Measurements from ENCODE around the gene GALM. TPM values are rescaled to one million over a fixed set of nuclear protein-coding genes. Genes with fewer than 3 reads are reported as not detected.
"Not testable (repeated sequence)": the region's sequence is repeated elsewhere in the genome, so short reads cannot be mapped to it uniquely, and the experiment has no call there.

GALM gene
- total RNA-seq, 1 donor from 2014 or later = 28.5 TPM

DNA sequence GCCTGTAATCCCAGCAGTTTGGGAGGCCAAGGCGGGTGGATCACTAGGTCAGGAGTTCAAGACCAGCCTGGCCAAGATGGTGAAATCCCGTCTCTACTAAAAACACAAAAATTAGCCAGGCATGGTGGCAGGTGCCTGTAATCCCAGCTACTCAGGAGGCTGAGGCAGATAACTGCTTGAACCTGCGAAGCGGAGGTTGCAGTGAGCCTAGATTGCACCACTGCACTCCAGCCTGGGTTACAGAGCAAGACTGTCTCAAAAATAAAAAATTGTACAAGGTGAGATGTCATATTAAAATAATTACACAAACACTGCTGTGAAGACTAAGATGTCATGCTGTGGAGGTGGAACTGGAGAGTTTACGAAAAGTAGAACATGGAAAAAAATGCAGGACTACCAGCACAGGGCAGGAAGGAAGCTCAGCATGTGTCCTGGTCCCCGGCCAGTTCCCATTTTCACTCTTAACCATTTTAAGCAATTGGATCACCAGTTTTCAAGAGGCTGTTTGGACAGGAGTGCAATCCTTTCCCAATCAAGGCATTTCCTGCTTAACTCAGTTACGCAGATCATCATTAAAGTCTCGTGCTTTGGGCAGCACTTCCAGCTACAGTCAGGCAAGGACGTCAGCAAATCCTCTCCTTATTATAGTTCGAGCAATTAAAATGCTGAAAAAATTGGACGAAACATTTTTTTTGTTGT is 71.2 kb downstream of the GALM start:
- not testable (repeated sequence) for ATAC-seq
- DNase-seq (ENCODE audit: low spot score) = peak; percentile 36

DNA sequence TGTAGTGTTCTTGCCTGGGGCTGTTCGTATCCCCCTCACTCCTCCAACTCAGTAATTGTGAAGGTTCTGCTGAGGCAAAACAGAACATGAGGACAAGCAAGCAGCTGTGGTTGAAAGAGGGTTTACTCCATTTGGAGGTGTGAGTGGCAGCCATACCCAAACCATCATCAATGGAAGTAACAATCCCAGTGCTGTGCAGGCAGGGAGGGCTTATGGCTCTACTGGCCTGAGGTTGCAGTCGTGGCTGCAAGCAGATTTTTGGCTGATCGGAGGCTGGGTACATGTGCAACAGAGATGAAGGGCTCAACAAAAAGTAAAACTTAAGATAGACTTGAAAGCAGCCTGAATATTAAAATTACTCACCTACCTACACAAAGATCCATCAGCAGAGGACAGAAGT is 72.0 kb downstream of the GALM start:
- ATAC-seq = no peak
- DNase-seq (ENCODE audit: low spot score) = no peak

DNA sequence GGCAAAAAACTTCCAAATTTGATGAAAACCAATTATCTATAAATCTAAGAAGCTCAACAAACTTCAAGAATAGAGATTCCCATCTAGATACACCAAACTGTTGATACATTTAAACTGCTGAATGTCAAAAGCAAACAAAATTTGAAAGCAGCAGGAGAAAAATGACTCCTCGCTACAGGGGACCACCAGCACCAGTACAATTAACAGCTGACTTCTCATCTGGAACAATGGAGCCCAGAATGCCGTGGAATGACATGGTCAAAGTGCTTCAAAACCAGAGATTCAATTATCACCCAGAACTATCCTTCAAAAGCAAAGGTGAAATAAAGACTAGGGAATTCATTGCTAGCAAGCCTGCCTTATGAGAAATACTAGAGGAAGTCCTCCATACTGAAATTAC is 73.6 kb downstream of the GALM start:
- ATAC-seq (no peak), DNase-seq (ENCODE audit: low spot score) (no peak)

DNA sequence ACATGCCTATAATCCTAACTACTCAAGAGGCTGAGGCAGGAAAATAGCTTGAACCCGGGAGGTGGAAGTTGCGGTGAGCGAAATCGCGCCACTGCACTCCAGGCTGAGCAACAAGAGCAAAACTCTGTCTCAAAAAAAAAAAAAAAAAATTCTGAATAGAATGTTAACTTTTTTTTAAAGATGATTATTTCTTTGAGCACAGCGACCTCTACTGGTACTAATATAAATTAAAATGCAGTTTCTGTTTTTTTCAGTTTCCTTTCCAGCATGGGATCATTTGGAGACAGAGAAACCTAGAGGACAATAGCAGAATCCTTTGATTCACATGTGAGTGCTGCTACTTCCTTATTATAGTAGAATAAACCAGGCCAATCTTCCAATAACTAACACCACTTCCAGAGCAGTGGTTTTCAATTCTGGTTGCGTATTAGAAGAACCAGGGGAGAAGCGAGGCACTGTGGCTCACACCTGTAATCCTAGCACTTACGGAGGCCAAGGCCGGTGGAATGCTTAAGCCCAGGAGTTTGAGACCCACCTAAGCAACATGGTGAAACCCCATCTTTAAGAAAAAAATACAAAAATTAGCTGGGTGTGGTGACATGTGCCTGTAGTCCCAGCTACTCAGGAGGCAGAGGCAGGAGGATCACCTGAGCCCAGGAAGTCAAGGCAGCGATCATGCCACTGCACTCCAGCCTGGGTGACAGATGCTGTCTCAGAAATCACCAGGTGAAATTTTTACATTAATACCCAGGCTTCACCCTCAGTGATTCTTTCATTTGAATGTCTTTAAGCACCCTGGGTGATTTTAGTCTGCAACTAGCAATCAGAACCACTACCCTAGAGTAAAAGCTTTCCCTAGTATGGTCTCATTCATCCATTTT is 75.2 kb downstream of the GALM start:
- peak; percentile 72 for ATAC-seq
- no peak for DNase-seq (ENCODE audit: low spot score)

DNA sequence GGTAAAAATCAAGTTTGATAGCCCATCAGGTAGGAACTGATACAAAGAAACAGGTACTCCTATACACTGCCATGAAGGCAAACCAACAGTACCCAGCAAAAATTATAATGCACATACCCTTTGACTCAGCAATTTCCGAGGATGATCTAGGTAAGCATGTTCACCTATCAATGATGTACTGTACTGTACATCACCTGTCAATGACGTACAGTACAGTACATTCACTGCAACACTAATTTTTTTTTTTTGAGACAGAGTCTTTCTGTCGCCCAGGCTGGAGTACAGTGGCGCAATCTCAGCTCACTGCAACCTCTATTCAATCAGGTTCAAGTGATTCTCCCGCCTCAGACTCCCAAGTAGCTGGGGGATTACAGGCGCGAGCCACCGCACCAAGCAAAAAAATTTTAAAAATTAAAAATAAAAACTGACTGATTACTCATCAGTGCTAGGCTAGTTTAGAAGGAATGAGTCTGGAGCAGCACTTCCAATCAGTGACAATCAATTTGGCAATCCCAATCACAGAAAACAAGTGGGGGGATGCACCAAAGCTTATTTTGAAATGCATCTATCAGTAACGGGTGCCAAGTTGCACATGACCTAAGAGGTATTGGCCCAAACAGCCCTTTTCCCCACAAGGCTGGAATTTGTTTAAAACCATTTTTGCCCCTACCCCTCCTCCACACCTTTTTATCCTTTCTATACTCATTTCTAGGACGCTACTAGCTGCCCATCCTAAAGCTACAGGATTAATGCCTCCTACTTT is 77.1 kb downstream of the GALM start:
- ATAC-seq (no peak), DNase-seq (ENCODE audit: low spot score) (no peak)

DNA sequence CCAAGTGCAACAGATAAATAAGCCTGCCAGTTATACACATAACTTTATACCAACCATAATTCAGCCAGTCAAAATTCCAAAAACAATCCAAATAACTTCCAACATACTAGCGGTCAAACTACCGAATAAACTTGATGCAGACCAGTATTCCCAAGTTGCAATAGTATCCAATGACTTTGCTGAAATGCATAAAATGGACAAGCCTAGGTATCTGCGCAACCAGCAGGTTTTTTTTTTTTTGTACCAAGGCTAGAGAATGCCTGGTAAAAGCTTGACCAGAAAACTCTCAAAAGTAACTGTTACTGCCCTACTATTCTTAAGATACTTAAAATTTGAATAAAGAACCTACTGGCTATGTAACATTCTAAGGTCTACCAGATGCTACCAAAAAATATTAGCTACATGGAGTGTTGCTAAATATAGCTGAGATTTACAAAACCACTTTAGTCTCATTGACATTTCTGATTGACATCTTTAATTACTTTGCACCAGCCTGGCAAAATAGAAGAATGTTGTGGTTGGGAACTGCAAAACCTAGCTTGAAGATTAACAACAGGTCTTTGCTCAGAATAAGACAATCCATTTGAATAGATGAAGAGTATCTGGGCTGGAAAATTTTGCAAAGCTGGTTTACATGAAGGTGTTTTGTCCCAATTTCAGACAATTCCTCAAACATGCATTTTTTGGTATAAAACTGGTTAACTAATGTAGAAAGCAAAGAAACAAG is 77.9 kb downstream of the GALM start:
- DNase-seq (ENCODE audit: low spot score) (no peak), ATAC-seq (no peak)

DNA sequence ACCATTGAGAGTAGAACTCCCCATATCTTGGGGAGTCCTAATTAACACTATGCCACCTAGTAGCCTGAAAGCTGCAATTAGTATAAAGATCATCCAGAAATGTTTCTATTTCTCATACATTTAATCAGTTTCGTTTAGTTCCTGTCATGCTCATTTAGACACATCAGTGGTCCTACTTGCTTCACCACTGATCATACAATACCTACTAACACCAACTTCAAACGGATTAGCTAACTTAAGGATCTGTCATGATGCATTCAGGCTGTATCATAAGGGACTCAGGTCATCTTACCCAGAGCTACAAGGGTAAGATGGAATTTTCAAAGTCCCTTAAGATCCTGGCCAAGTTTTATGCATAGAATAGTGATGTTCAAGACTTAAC is 78.5 kb downstream of the GALM start:
- DNase-seq (ENCODE audit: low spot score) (no peak), ATAC-seq (no peak)

DNA sequence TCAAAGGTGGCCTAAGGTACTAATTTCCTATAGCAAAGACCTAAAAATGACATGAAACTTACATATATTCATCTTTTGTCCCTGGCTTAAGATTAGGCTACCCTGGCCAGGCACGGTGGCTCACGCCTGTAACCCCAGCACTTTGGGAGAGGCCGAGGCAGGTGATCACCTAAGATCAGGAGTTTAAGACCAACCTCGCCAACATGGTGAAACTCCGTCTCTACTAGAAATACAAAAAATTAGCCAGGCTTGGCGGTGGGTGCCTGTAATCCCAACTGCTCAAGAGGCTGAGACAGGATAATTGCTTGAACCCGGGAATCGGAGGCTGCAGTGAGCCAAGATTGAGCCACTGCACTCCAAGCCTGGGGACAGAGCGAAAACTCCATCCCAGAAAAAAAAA is 79.4 kb downstream of the GALM start:
- ATAC-seq (no peak), DNase-seq (ENCODE audit: low spot score) (no peak)

DNA sequence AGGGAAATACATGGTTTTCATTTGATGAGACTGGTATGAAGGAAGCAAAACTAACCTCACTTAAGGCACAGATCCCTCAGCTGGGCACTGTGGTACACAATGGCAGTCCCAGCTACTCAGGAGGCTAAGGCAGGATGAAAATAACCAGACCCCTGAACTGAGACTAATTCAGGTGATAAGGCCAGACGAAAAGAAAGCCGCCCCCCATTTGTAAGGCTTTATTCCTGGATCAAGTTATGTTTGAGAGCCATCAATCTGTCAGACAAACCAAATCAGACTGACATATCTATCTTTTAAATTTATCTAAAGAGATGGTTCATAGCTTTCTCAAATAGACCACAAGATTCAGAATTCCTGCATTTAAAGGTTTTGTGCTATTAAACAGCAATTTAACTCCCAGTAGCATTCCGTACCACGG is 81.1 kb downstream of the GALM start:
- no peak for ATAC-seq
- no peak for DNase-seq (ENCODE audit: low spot score)

DNA sequence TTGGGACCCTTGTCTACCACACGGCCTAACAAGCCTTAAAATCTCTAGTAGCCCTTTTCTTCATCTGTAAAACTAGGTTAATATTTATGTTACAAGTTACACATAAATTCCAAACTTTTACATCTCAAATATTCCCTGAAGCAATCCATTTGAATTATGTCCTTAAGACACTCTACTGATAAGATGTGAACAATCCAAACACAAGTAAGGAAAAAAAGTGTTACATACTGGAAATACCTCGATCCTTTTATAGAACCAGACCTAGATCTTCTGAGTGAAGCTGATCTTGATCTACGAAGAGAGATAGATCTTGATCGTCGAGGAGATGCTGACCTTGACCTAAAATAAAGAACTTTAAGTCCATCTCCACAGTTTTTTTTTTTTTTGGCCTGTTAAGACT is 81.9 kb downstream of the GALM start:
- ATAC-seq (no peak), DNase-seq (ENCODE audit: low spot score) (no peak)

DNA sequence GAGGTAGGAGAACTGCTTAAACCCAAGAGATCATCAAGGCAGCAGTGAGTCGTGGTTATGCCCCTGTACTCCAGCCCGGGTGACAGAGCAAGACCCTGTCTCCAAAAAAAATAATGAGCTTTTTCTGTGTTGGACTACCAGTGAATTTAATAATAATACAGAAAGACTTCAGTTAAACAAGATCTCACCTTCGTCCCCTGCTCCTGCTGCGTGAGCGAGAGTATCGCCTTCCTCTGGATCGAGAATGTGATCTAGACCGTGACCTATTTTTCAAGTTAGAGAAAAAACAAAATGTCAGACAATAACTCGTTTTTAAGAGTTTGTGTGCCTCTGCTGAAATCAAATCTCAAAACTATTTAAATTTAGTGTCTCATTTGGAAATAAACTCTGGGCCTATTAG is 82.5 kb downstream of the GALM start:
- ATAC-seq (no peak), DNase-seq (ENCODE audit: low spot score) (no peak)

DNA sequence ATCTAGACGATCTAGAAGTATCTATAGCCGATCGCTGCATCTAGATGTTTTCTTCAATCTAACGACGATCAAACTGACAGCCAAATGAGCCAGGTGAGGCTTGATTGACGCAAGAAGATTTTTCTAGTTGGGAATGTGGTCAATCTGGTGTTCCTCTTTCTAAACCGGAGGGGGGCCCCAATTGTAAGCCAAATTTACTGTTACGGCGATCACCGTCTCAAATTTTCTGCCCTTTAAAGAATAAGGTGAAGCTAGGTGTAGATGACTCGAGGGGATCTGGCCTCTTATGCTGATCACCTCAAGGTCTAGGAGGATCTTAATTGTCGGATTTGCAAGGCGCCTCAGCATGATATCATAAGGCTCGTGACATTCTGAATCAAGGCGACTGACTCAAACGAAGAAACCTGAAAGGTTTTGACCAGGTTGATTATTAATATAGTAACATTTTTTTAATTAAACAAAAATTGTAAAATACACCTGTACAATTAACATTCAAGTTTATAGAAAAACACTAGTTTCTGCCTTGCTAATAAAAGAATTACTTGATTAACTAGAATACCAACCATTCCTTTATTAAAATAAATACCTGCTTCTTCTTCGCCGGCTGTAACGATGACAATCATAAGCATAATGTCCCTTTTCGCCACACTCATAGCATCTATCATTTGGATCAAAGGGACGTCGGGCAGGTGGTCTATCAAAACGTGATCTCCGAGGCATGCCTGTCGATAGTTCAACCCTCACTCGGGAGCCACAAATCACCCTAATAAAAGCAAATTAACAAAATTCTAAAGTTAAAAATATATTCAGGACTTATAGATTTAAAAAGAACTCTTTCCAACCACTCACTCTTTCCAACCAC is 83.3 kb downstream of the GALM start:
- DNase-seq (ENCODE audit: low spot score) = no peak
- no peak for ATAC-seq

DNA sequence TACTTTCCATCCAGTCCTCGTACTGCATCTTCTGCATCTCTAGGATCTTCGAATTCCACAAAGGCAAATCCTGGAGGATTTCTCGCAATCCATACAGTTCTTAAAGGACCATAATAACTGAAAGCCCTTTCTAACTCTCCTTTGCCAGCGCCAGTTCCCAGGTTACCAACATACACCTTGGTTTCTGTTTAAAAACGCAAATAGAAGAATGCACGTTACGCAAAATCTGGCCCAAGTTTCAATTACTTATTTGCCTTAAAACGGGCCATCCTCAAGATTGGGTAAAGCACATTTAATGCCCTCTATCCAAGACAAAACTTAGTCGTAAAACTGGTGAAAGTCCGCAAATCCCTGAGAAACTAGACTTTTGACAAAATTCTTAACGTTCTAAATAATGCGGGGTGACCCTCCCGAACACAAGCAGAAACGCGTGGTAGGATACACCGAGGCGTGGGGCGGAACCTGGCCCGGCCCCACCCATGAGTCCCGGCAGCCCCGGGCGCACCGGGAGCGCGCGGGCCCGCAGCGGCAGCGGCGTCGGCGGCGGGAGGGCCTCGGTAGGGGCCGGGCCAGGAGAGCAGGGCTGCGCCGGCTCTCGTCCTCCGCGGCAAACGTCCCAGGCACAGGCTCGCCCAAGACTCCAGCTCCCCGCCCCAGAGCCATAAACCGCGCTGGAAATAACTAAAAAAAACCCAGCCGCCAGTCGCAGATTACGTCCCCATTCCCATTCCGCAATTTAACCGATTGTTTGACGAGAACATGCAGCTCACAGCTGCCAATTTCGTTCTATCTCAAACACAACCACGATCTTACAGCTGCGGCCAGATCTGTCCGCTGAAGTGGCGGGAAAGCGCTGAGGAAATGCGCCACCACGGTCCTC is 84.3 kb downstream of the GALM start:
- ATAC-seq = peak; percentile 78

DNA sequence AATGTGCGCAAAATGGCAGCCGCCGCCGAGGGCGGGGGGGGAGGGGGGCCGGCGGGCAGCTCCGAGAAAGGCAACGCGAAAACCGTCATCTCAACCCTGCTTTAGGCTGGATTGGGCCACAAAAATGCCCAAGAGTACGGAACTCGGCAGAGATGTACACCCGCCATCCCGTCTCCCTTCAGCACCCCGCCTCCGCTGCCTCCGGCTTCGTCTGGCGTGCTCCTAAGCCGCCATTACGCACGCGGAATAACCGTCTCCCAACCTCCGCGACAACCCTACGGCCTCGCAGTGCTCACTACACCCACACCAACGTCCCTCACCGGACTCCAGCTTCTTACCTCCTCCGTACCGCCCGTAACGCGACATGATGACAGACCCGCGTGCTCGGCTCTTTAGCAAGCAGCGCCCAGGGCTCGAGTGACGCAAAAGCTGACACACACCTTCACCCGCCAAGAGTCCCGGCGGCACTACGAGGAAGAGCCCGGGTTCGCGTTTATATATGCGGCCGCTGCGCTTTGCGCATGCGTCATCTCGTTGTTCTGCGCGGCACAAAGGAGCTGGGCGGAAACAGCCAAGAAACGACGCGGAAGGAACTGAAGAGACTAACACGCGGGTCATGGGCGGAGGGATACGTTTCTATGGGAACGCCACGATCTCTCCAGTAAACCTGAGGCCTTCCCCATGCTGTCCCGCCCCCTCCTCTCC is 85.1 kb downstream of the GALM start, which contains the start of gene SRSF7:
Gene SRSF7, minus strand, starts transcription at position 471 of the 705 bp plus-strand sequence. Its CDS starts 105 bp downstream, at position 366.
- ATAC-seq = peak; percentile 84
- DNase-seq (ENCODE audit: low spot score) = peak; percentile 98

More for the DNA sequence above, 84.3 kb downstream of the GALM start:
- peak; percentile 65 for DNase-seq (ENCODE audit: low spot score)

DNA sequence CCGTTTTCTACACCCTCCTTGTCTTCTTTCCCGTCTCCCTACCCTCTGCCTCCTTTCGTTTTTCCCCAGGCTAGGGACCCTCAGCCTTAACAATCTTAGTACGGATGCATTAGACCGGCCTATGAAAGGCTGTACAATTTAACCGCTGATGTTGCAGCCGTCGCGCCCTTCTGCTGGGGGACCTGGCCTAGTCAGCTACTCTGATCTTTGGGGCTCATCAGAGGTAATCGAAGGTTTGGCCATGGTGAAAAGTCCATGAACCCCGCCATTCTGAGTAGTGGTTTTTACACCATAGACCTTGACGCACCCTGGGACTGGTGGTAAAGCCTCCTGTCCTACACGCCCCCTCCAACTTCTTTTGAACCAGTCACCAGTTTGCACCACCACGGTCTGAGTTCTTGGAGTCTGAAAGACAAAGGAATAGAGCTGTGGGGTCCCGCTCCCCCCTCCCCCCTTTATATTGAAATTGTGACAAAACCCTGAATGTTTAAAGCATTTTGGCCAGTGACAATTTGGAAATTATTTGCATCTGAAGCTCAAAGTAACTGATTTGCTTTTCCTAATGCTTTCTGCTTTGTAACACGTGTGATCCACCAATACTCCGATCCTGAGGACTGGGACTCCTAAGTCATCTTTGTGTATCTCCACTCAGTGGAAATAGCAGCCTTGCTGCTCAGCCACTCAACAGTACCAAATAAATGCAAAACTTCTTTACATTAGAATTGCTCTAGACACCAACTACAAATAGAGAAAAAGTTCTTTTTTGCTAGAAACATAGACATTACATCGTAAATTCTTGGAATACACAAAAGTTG is 85.9 kb downstream of the GALM start:
- DNase-seq (ENCODE audit: low spot score) (no peak), ATAC-seq (no peak)

DNA sequence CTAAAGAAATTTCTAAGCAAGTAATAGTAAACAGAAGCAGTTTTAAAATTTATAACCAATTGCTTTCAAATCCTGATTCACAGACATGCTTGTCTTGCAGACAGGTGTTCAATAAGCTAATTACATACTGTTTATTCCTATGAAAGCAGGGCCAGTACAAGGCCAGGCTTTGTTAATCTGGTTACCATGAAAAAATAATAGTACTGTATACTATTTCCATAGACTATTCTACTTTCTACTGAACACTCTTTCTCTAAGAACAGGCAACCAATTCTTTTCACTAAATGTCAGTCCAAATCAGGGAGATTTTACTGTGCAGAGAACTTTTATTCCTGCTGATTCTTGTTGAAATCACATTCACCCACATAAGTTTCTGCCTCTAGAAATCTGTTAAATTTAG is 88.1 kb downstream of the GALM start:
- no peak for DNase-seq (ENCODE audit: low spot score)
- no peak for ATAC-seq

DNA sequence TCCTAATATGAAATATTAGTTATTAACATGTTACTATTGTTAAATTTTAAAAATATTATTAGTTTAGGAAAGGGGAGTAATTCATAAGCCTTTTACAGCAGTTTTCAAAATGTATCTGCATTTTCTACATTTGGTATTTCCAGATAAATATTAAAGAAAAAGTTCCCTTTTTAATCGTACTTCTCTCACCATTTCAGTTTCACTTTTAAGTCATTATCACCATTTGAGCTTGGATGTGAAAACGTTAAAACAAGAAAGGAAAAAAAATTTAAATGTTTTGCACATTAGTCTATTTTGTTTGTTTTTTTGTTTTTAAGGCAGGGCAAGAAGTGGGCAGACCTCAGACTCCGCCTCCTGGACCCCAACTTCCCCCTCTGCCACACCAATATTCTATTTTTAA is 88.6 kb downstream of the GALM start:
- ATAC-seq (no peak), DNase-seq (ENCODE audit: low spot score) (no peak)
